MCF 10A (cell line): ENCODE data around the gene THEMIS. TPM values are rescaled to one million over a fixed set of nuclear protein-coding genes. Genes with fewer than 3 reads are reported as not detected.
"Not testable (repeated sequence)": the region's sequence is repeated elsewhere in the genome, so short reads cannot be mapped to it uniquely, and the experiment has no call there.

Source experiments
- BruUV-seq: library from RNA; stranded (reverse); fragments of 400-500 nt; replicated peaks from 2 replicates; lab custom pipeline; 2021; lab: Mats Ljungman, UMichigan
- CTCF ChIA-PET: fragments of 300-600 bp; sonication (Branson Sonifier 250); formaldehyde crosslinking; extraction: SDS; loops from one replicate; lab custom pipeline; 2021; ENCODE audit warnings: antibody characterized with exemption, inconsistent platforms; lab: Yijun Ruan, JAX
- POLR2A ChIA-PET: fragments of 300-600, 350-650 bp; sonication (Branson Sonifier 250); formaldehyde crosslinking; extraction: SDS; loops from one replicate; lab custom pipeline; 2020; ENCODE audit warnings: antibody characterized with exemption, inconsistent platforms; lab: Yijun Ruan, JAX
- DNase-seq: peaks from one replicate; pipeline ENCODE4 v3.0.0-alpha.2; 2018; ENCODE audit not compliant: unreplicated experiment
- H3K27ac Mint-ChIP-seq: one replicate; pipeline ENCODE4 v1.8.0; 2022; ENCODE audit warnings: mild to moderate bottlenecking, low read depth, mixed read lengths; ENCODE audit not compliant: unreplicated experiment
- H3K27me3 Mint-ChIP-seq: one replicate; pipeline ENCODE4 v1.8.0; 2022; ENCODE audit warnings: mixed read lengths; ENCODE audit not compliant: insufficient read depth, unreplicated experiment
- H3K36me3 Mint-ChIP-seq: one replicate; pipeline ENCODE4 v1.8.0; 2022; ENCODE audit warnings: mild to moderate bottlenecking, moderate library complexity, mixed read lengths; ENCODE audit not compliant: insufficient read depth, unreplicated experiment
- H3K4me1 Mint-ChIP-seq: one replicate; pipeline ENCODE4 v1.8.0; 2022; ENCODE audit warnings: mixed read lengths; ENCODE audit not compliant: insufficient read depth, unreplicated experiment
- H3K4me3 Mint-ChIP-seq: one replicate; pipeline ENCODE4 v1.8.0; 2022; ENCODE audit warnings: mild to moderate bottlenecking, moderate library complexity, mixed read lengths; ENCODE audit not compliant: unreplicated experiment
- H3K9me3 Mint-ChIP-seq: one replicate; pipeline ENCODE4 v1.8.0; 2022; ENCODE audit warnings: mixed read lengths; ENCODE audit not compliant: unreplicated experiment
- CTCF ChIP-seq: fragments of 200-600 bp; IDR thresholded peaks from one replicate; pipeline ENCODE4 v1.8.0; 2022; ENCODE audit warnings: antibody characterized with exemption, mild to moderate bottlenecking; ENCODE audit not compliant: unreplicated experiment
- intact Hi-C: fragments of 100-400 bp; cut with micrococcal nuclease; formaldehyde crosslinking; loops from 2 replicates; pipeline ENCODE4 v1.14.1; 2022
- total RNA-seq: library from RNA; stranded (reverse); gene quantifications from 2 replicates; pipeline ENCODE4 v1.2.3, GENCODE V29; 2022

Gene THEMIS
- total RNA-seq, 1 experiment from 2014 or later = not detected

GRCh38 chr6:127691146-127691545, 209.7 kb downstream of the THEMIS start:
- POLR2A ChIA-PET = no interaction called here
- Mint-ChIP-seq H3K36me3 (no peaks in the 10 kb centered on the region), H3K27ac (no peak overlapping the region), H3K27me3 (peaks cover 54% of the 10 kb centered on the region), H3K4me3 (no peak overlapping the region), H3K9me3 (no peaks in the 10 kb centered on the region), H3K4me1 (no peaks in the 10 kb centered on the region)
- no TSS peak for BruUV-seq
- CTCF ChIA-PET = interaction anchor here (1.2 kb wide), 1 partner anchor 19 kb away, joined by 3 read pairs; no protein-coding TSS in a partner anchor
- DNase-seq = no peak
- no peak for TF ChIP-seq CTCF
- intact Hi-C loops = no loop called here

- H3K4me1 Mint-ChIP-seq = no peaks in the 10 kb centered on the region
- no peak for TF ChIP-seq CTCF
- no TSS peak for BruUV-seq
- ChIA-PET POLR2A (interaction anchor here (1.2 kb wide), 1 partner anchor 29 kb away, joined by 4 read pairs; no protein-coding TSS in a partner anchor), CTCF (interaction anchor here (0.6 to 3.2 kb wide), 9 partner anchors 18 to 1412 kb away, joined by 3 to 17 read pairs (median 4); no protein-coding TSS in a partner anchor)
- no peaks in the 10 kb centered on the region for H3K36me3 Mint-ChIP-seq
- intact Hi-C loops = loop anchor here (1.0 kb wide), 2 partner anchors 84 to 136 kb away; no protein-coding TSS in a partner anchor
- no peak overlapping the region for H3K27ac Mint-ChIP-seq
- DNase-seq = no peak
- peaks cover 54% of the 10 kb centered on the region for H3K27me3 Mint-ChIP-seq
- no peak overlapping the region for H3K4me3 Mint-ChIP-seq
- H3K9me3 Mint-ChIP-seq = no peaks in the 10 kb centered on the region
Observed at GRCh38 chr6:127690588-127690987, 210.3 kb downstream of the THEMIS start.

GRCh38 chr6:127690092-127690491, 210.8 kb downstream of the THEMIS start:
- intact Hi-C loops = loop anchor here (1.0 kb wide), 2 partner anchors 84 to 136 kb away; no protein-coding TSS in a partner anchor
- Mint-ChIP-seq H3K4me1 (no peaks in the 10 kb centered on the region), H3K27ac (no peak overlapping the region), H3K27me3 (peaks cover 59% of the 10 kb centered on the region), H3K4me3 (no peak overlapping the region), H3K36me3 (no peaks in the 10 kb centered on the region), H3K9me3 (no peaks in the 10 kb centered on the region)
- peak; percentile 51 for TF ChIP-seq CTCF
- ChIA-PET POLR2A (interaction anchor here (1.2 to 1.5 kb wide), 2 partner anchors 29 to 77 kb away, joined by 4 to 5 read pairs; no protein-coding TSS in a partner anchor), CTCF (interaction anchor here (0.6 to 3.2 kb wide), 18 partner anchors 9 to 1413 kb away, joined by 3 to 17 read pairs (median 4); partner anchors contain the start of gene KIAA0408)
- no TSS peak for BruUV-seq
- peak; percentile 32 for DNase-seq

GRCh38 chr6:127687490-127687889, 213.4 kb downstream of the THEMIS start:
- H3K9me3 Mint-ChIP-seq, H3K36me3 Mint-ChIP-seq, H3K4me3 Mint-ChIP-seq, intact Hi-C loops, DNase-seq, POLR2A ChIA-PET, H3K27ac Mint-ChIP-seq, H3K4me1 Mint-ChIP-seq, BruUV-seq: not testable (repeated sequence)
- CTCF ChIA-PET = interaction anchor here (0.7 to 3.2 kb wide), 3 partner anchors 45 to 132 kb away, joined by 3 to 17 read pairs (median 4); no protein-coding TSS in a partner anchor
- peaks cover 82% of the 10 kb centered on the region for H3K27me3 Mint-ChIP-seq
